ENCODE data around the gene POLR2J. TPM values are rescaled to one million over a fixed set of nuclear protein-coding genes. Genes with fewer than 3 reads are reported as not detected.

POLR2J gene
- total and polyA plus RNA-seq, 10 of the 15 experiments (the other 5 are each of a cell fraction or from before 2014, with no cell fraction given), result 16.4 to 119 (median 77.4) TPM

DNA sequence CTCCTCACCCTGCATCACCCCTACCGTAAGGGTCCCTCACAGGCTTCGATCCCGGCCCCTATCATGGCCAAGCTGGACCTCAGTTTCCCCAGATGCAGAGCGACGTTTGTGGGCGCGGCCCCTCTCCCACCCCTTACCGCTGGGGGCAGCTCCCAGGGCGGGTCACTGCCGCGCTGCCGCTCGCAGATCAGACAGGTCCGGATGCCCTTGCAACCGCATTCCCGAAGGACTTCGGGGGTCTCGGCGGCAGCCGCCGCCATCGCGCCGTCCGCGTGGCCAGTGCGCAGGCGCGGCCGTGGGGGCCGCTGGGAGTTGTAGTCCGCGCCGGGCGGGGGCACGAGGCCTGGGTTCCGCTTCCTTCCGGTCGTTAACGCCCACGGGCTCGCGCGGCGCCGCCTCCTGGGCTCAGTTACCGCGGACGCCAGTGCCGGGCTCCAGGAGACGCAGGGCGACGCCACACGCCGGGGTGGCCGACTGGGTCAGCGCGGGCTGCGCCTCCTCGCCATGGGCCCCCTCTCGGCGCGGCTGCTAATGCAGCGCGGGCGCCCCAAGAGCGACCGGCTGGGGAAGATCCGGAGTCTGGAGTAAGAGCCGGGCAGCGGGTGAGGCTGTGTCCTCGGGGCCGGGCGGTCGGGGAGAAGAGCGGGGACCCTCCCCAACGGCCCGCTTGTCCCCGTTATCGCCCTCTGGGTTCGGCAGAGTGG is 14.0 kb downstream of the POLR2J start, which contains the start of the genes ALKBH4 and LRWD1 (continued):
- TF ChIP-seq HDGF (IDR thresholded peaks at IDR 0.05), result 0 out of 2 replicates have a peak, but pooled peaks have one; percentile 65
- peak; percentile 65; the same call in 1 of the 2 replicates for TF ChIP-seq GATAD2B (conservative IDR thresholded peaks at IDR 0.05; ENCODE audit: low read depth)
- TF ChIP-seq, protein P1, sequence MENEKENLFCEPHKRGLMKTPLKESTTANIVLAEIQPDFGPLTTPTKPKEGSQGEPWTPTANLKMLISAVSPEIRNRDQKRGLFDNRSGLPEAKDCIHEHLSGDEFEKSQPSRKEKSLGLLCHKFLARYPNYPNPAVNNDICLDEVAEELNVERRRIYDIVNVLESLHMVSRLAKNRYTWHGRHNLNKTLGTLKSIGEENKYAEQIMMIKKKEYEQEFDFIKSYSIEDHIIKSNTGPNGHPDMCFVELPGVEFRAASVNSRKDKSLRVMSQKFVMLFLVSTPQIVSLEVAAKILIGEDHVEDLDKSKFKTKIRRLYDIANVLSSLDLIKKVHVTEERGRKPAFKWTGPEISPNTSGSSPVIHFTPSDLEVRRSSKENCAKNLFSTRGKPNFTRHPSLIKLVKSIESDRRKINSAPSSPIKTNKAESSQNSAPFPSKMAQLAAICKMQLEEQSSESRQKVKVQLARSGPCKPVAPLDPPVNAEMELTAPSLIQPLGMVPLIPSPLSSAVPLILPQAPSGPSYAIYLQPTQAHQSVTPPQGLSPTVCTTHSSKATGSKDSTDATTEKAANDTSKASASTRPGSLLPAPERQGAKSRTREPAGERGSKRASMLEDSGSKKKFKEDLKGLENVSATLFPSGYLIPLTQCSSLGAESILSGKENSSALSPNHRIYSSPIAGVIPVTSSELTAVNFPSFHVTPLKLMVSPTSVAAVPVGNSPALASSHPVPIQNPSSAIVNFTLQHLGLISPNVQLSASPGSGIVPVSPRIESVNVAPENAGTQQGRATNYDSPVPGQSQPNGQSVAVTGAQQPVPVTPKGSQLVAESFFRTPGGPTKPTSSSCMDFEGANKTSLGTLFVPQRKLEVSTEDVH (IDR thresholded peaks at IDR 0.05; ENCODE audit: low read depth, partially characterized antibody), result no peak
- no peak for TF ChIP-seq FOXM1 (IDR thresholded peaks at IDR 0.05; ENCODE audit: low read depth, low read length)
- TF ChIP-seq, protein P2, sequence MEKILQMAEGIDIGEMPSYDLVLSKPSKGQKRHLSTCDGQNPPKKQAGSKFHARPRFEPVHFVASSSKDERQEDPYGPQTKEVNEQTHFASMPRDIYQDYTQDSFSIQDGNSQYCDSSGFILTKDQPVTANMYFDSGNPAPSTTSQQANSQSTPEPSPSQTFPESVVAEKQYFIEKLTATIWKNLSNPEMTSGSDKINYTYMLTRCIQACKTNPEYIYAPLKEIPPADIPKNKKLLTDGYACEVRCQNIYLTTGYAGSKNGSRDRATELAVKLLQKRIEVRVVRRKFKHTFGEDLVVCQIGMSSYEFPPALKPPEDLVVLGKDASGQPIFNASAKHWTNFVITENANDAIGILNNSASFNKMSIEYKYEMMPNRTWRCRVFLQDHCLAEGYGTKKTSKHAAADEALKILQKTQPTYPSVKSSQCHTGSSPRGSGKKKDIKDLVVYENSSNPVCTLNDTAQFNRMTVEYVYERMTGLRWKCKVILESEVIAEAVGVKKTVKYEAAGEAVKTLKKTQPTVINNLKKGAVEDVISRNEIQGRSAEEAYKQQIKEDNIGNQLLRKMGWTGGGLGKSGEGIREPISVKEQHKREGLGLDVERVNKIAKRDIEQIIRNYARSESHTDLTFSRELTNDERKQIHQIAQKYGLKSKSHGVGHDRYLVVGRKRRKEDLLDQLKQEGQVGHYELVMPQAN (conservative IDR thresholded peaks at IDR 0.05), result peak; percentile 90
- TF ChIP-seq, protein P3, sequence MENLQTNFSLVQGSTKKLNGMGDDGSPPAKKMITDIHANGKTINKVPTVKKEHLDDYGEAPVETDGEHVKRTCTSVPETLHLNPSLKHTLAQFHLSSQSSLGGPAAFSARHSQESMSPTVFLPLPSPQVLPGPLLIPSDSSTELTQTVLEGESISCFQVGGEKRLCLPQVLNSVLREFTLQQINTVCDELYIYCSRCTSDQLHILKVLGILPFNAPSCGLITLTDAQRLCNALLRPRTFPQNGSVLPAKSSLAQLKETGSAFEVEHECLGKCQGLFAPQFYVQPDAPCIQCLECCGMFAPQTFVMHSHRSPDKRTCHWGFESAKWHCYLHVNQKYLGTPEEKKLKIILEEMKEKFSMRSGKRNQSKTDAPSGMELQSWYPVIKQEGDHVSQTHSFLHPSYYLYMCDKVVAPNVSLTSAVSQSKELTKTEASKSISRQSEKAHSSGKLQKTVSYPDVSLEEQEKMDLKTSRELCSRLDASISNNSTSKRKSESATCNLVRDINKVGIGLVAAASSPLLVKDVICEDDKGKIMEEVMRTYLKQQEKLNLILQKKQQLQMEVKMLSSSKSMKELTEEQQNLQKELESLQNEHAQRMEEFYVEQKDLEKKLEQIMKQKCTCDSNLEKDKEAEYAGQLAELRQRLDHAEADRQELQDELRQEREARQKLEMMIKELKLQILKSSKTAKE (IDR thresholded peaks at IDR 0.05; ENCODE audit: low read depth, poor library complexity, severe bottlenecking), result no peak
- TF ChIP-seq EZH2 (IDR thresholded peaks at IDR 0.05; ENCODE audit: borderline replicate concordance, control insufficient read depth, low read depth, low read length), result no peak
- peak in 1 of 2 experiments; percentile 11; a peak in 1 of 4 replicates for TF ChIP-seq EP300 (IDR thresholded peaks at IDR 0.05; ENCODE audit: borderline replicate concordance in 1 of 2, control insufficient read depth in 1 of 2, low read depth in 2 of 2, low read length in 2 of 2)
- TF ChIP-seq, protein P4, sequence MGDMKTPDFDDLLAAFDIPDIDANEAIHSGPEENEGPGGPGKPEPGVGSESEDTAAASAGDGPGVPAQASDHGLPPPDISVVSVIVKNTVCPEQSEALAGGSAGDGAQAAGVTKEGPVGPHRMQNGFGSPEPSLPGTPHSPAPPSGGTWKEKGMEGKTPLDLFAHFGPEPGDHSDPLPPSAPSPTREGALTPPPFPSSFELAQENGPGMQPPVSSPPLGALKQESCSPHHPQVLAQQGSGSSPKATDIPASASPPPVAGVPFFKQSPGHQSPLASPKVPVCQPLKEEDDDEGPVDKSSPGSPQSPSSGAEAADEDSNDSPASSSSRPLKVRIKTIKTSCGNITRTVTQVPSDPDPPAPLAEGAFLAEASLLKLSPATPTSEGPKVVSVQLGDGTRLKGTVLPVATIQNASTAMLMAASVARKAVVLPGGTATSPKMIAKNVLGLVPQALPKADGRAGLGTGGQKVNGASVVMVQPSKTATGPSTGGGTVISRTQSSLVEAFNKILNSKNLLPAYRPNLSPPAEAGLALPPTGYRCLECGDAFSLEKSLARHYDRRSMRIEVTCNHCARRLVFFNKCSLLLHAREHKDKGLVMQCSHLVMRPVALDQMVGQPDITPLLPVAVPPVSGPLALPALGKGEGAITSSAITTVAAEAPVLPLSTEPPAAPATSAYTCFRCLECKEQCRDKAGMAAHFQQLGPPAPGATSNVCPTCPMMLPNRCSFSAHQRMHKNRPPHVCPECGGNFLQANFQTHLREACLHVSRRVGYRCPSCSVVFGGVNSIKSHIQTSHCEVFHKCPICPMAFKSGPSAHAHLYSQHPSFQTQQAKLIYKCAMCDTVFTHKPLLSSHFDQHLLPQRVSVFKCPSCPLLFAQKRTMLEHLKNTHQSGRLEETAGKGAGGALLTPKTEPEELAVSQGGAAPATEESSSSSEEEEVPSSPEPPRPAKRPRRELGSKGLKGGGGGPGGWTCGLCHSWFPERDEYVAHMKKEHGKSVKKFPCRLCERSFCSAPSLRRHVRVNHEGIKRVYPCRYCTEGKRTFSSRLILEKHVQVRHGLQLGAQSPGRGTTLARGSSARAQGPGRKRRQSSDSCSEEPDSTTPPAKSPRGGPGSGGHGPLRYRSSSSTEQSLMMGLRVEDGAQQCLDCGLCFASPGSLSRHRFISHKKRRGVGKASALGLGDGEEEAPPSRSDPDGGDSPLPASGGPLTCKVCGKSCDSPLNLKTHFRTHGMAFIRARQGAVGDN (IDR thresholded peaks at IDR 0.05), result 0 out of 2 replicates have a peak, but pooled peaks have one; percentile 37
- 0 out of 2 replicates have a peak, but pooled peaks have one; percentile 33 for TF ChIP-seq POLR2AphosphoS2 (IDR thresholded peaks at IDR 0.05; ENCODE audit: low read depth, low read length)
- TF ChIP-seq CTCF (IDR thresholded peaks at IDR 0.05 in 2 of 3, conservative IDR thresholded peaks at IDR 0.05 in 1 of 3; ENCODE audit: control insufficient read depth in 2 of 3, extremely low read depth in 1 of 3, insufficient read depth in 1 of 3, low read depth in 3 of 3, low read length in 3 of 3), result peak in 2 of 3 experiments; percentile 12 to 38; a peak in 4 of 6 replicates
- 0 out of 4 replicates have a peak, but pooled peaks of 1 of the 2 experiments have one; percentile 5 for TF ChIP-seq CEBPB (IDR thresholded peaks at IDR 0.05; ENCODE audit: borderline replicate concordance in 1 of 2, low read depth in 2 of 2, low read length in 2 of 2)
- TF ChIP-seq SIN3A (IDR thresholded peaks at IDR 0.05; ENCODE audit: low read depth, low read length), result peak; percentile 66; the same call in 1 of the 2 replicates
